GM20000 (cell line): ENCODE results near the gene FOXP1.

ENCODE experiments used
- DNase-seq: peaks from one replicate; pipeline ENCODE4 v3.0.0; 2012; ENCODE audit warnings: low spot score
- CTCF ChIP-seq: IDR thresholded peaks from 2 replicates; pipeline ENCODE4 v1.5.1; 2012; ENCODE audit warnings: mild to moderate bottlenecking, control low read depth; ENCODE audit errors: extremely low read depth, missing control alignments

The FOXP1 gene

GRCh38 chr3:71119171-71119570 lies 464.4 kb downstream of the FOXP1 start:
- TF ChIP-seq CTCF, result no peak
- DNase-seq, result no peak

GRCh38 chr3:71118436-71118835 lies 465.1 kb downstream of the FOXP1 start:
- no peak for TF ChIP-seq CTCF
- DNase-seq, result no peak

- TF ChIP-seq CTCF, result no peak
- no peak for DNase-seq
Observed at GRCh38 chr3:71117572-71118247, 465.8 kb downstream of the FOXP1 start.

GRCh38 chr3:71114610-71115009 lies 468.9 kb downstream of the FOXP1 start:
- TF ChIP-seq CTCF, result no peak

GRCh38 chr3:71112576-71112975 lies 471.0 kb downstream of the FOXP1 start:
- DNase-seq, result no peak
- TF ChIP-seq CTCF, result no peak

More at GRCh38 chr3:71114610-71115009, 468.9 kb downstream of the FOXP1 start:
- no peak for DNase-seq

GRCh38 chr3:71111784-71112440 lies 471.6 kb downstream of the FOXP1 start:
- no peak for TF ChIP-seq CTCF
- DNase-seq, result no peak

- no peak for TF ChIP-seq CTCF
Observed at GRCh38 chr3:71110385-71111222, 472.9 kb downstream of the FOXP1 start.

More at GRCh38 chr3:71110385-71111222, 472.9 kb downstream of the FOXP1 start:
- no peak for DNase-seq
